Osteoblast (primary cell): ENCODE results near the gene MS4A6A. TPM values are rescaled to one million over a fixed set of nuclear protein-coding genes. Genes with fewer than 3 reads are reported as not detected.
A peak's percentile ranks its signal among the peaks of the same experiment; 100 is the strongest.

Experiments
- DNase-seq: peaks from one replicate; pipeline ENCODE4 v3.0.0; 2011; ENCODE audit warnings: low spot score, mixed read lengths; ENCODE audit not compliant: insufficient read length; ENCODE audit errors: missing footprints
- H2AFZ ChIP-seq: 2 replicates; pipeline ENCODE4 v1.6.0; 2011; ENCODE audit warnings: mild to moderate bottlenecking, low read length
- H3K27ac ChIP-seq: 2 replicates; pipeline ENCODE4 v1.5.1; 2011; ENCODE audit warnings: mild to moderate bottlenecking, low read depth, low read length, moderate library complexity
- H3K27me3 ChIP-seq: 2 replicates; pipeline ENCODE4 v1.6.0; 2012; ENCODE audit warnings: mild to moderate bottlenecking, control low read depth, inconsistent platforms, low read length, moderate library complexity; ENCODE audit not compliant: insufficient read depth
- H3K36me3 ChIP-seq: 2 replicates; pipeline ENCODE4 v1.5.1; 2011; ENCODE audit warnings: mild to moderate bottlenecking, low read length, control low read depth, moderate library complexity; ENCODE audit not compliant: insufficient read depth
- H3K4me1 ChIP-seq: 2 replicates; pipeline ENCODE4 v1.5.1; 2011; ENCODE audit warnings: mild to moderate bottlenecking, low read length, control low read depth, moderate library complexity; ENCODE audit not compliant: insufficient read depth
- H3K4me2 ChIP-seq: 2 replicates; pipeline ENCODE4 v1.6.0; 2011; ENCODE audit warnings: mild to moderate bottlenecking, low read length; ENCODE audit not compliant: insufficient read depth
- H3K4me3 ChIP-seq: fragments of 200-600 bp; sonication (generic); 3 replicates; pipeline ENCODE4 v1.5.1; 2012; ENCODE audit warnings: mild to moderate bottlenecking, low read length, inconsistent platforms; ENCODE audit not compliant: insufficient read depth
- H3K79me2 ChIP-seq: 2 replicates; pipeline ENCODE4 v1.6.0; 2012; ENCODE audit warnings: mild to moderate bottlenecking, low read length, control low read depth, inconsistent platforms; ENCODE audit not compliant: insufficient read depth
- H3K9me3 ChIP-seq: 2 replicates; pipeline ENCODE4 v1.5.1; 2011; ENCODE audit warnings: low read depth, low read length, control low read depth
- H4K20me1 ChIP-seq: 2 replicates; pipeline ENCODE4 v1.6.0; 2012; ENCODE audit warnings: mild to moderate bottlenecking, low read length, control low read depth; ENCODE audit not compliant: insufficient read depth
- CTCF ChIP-seq: IDR thresholded peaks from 2 replicates; pipeline ENCODE4 v1.5.1; 2011; ENCODE audit warnings: mild to moderate bottlenecking, low read depth, low read length, moderate library complexity; ENCODE audit errors: extremely low read depth
- total RNA-seq: library from RNA; depleted of rRNA; stranded (reverse); fragments of >200 nt; gene quantifications from 2 replicates; pipeline ENCODE4 v1.2.3, GENCODE V29; 2012

Gene MS4A6A
- total RNA-seq, 1 donor = under 0.01 TPM

- Histone ChIP-seq H3K27ac (no peak overlapping the region), H3K27me3 (no peaks in the 10 kb centered on the region), H3K4me1 (no peaks in the 10 kb centered on the region), H3K4me3 (no peak overlapping the region), H3K9me3 (no peaks in the 10 kb centered on the region), H3K4me2 (no peak overlapping the region), H3K36me3 (no peaks in the 10 kb centered on the region), H2AFZ (no peak overlapping the region), H3K79me2 (no peaks in the 10 kb centered on the region), H4K20me1 (no peaks in the 10 kb centered on the region)
- TF ChIP-seq CTCF = no peak
- no peak for DNase-seq
Observed at GRCh38 chr11:60172011-60172410, 10.9 kb downstream of the MS4A6A start.

- Histone ChIP-seq H4K20me1 (no peaks in the 10 kb centered on the region), H3K79me2 (no peaks in the 10 kb centered on the region), H3K27ac (no peak overlapping the region), H2AFZ (no peak overlapping the region), H3K9me3 (no peaks in the 10 kb centered on the region), H3K4me3 (no peak overlapping the region), H3K4me1 (no peaks in the 10 kb centered on the region), H3K36me3 (no peaks in the 10 kb centered on the region), H3K27me3 (no peaks in the 10 kb centered on the region), H3K4me2 (no peak overlapping the region)
- DNase-seq = peak; percentile 9
- TF ChIP-seq CTCF = no peak
Observed at GRCh38 chr11:60170566-60170965, 12.3 kb downstream of the MS4A6A start.

DNA sequence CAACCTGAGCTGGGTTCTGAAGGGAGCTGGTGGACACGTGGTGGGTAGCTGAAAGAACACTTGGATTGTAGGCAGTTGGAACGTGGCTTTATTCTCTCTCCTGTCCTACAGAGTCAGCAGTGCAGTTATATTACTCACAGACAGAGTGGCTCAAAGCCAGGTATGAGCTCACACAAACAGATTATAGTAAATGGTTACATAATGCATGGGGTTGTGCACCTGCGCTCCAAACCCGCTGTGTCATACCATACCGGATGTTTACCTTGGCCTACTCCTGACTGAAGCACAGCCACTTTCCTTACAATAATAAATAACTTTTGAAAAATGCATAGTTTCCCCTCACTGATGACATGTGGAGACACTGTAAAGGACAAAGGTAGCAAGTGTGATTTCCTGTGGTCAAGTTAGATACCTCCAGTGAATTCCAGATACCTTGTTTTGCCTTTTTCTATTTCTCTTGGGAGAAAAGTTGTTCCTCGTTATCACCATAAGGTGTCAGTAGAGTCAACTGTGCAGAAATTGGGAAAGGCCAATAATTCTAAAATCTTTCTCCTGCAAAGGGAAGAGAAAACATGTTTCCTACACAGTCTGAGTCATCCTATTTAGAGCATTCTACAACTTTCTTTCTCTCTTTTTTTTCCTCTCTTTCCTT lies 13.5 kb downstream of the MS4A6A start:
- Histone ChIP-seq H4K20me1 (no peaks in the 10 kb centered on the region), H3K4me1 (no peaks in the 10 kb centered on the region), H3K4me3 (no peak overlapping the region), H3K79me2 (no peaks in the 10 kb centered on the region), H3K27me3 (no peaks in the 10 kb centered on the region), H3K36me3 (no peaks in the 10 kb centered on the region), H3K27ac (no peak overlapping the region), H3K9me3 (no peaks in the 10 kb centered on the region), H2AFZ (no peak overlapping the region), H3K4me2 (no peak overlapping the region)
- peak; percentile 10 for TF ChIP-seq CTCF
- DNase-seq = peak; percentile 36

- Histone ChIP-seq H3K36me3 (no peaks in the 10 kb centered on the region), H3K79me2 (no peaks in the 10 kb centered on the region), H3K4me1 (no peaks in the 10 kb centered on the region), H2AFZ (no peak overlapping the region), H3K9me3 (no peaks in the 10 kb centered on the region), H3K27ac (no peak overlapping the region), H3K27me3 (no peaks in the 10 kb centered on the region), H3K4me3 (no peak overlapping the region), H3K4me2 (no peak overlapping the region), H4K20me1 (no peaks in the 10 kb centered on the region)
- no peak for DNase-seq
- TF ChIP-seq CTCF = no peak
Observed at GRCh38 chr11:60168306-60168705, 14.6 kb downstream of the MS4A6A start.
